GM12892 (cell line): ENCODE results near the gene TCHH. TPM values are rescaled to one million over a fixed set of nuclear protein-coding genes. Genes with fewer than 3 reads are reported as not detected.
"Not testable (repeated sequence)": the region's sequence is repeated elsewhere in the genome, so short reads cannot be mapped to it uniquely, and the experiment has no call there.

ENCODE experiments used
- DNase-seq: peaks from one replicate; pipeline ENCODE4 v3.0.0; 2011; ENCODE audit not compliant: insufficient read length
- FAIRE-seq: peaks from 2 replicates; lab custom pipeline; 2011; peaks lifted over from hg19 to GRCh38; lab: Jason Lieb, UNC
- POLR2A ChIP-seq: IDR thresholded peaks from 2 replicates; pipeline ENCODE4 v1.6.1; 2011; ENCODE audit warnings: low read depth, low read length, control low read depth
- POLR2AphosphoS5 ChIP-seq: IDR thresholded peaks from 2 replicates; pipeline ENCODE4 v1.6.1; 2011; ENCODE audit warnings: low read depth, low read length, control low read depth
- TAF1 ChIP-seq: IDR thresholded peaks from 2 replicates; pipeline ENCODE4 v1.6.1; 2011; ENCODE audit warnings: low read depth, mild to moderate bottlenecking, control low read depth, low read length, borderline replicate concordance
- polyA plus RNA-seq: library from polyadenylated mRNA; unstranded; fragments of >200 nt; gene quantifications from one replicate; pipeline ENCODE4 v1.2.1, GENCODE V29; 2012; ENCODE audit warnings: missing spikeins, inconsistent platforms; ENCODE audit not compliant: missing spikeins

The TCHH gene, protein sequence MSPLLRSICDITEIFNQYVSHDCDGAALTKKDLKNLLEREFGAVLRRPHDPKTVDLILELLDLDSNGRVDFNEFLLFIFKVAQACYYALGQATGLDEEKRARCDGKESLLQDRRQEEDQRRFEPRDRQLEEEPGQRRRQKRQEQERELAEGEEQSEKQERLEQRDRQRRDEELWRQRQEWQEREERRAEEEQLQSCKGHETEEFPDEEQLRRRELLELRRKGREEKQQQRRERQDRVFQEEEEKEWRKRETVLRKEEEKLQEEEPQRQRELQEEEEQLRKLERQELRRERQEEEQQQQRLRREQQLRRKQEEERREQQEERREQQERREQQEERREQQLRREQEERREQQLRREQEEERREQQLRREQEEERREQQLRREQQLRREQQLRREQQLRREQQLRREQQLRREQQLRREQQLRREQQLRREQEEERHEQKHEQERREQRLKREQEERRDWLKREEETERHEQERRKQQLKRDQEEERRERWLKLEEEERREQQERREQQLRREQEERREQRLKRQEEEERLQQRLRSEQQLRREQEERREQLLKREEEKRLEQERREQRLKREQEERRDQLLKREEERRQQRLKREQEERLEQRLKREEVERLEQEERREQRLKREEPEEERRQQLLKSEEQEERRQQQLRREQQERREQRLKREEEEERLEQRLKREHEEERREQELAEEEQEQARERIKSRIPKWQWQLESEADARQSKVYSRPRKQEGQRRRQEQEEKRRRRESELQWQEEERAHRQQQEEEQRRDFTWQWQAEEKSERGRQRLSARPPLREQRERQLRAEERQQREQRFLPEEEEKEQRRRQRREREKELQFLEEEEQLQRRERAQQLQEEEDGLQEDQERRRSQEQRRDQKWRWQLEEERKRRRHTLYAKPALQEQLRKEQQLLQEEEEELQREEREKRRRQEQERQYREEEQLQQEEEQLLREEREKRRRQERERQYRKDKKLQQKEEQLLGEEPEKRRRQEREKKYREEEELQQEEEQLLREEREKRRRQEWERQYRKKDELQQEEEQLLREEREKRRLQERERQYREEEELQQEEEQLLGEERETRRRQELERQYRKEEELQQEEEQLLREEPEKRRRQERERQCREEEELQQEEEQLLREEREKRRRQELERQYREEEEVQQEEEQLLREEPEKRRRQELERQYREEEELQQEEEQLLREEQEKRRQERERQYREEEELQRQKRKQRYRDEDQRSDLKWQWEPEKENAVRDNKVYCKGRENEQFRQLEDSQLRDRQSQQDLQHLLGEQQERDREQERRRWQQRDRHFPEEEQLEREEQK (N-terminal part only)
- 0.06 TPM for polyA plus RNA-seq

DNA sequence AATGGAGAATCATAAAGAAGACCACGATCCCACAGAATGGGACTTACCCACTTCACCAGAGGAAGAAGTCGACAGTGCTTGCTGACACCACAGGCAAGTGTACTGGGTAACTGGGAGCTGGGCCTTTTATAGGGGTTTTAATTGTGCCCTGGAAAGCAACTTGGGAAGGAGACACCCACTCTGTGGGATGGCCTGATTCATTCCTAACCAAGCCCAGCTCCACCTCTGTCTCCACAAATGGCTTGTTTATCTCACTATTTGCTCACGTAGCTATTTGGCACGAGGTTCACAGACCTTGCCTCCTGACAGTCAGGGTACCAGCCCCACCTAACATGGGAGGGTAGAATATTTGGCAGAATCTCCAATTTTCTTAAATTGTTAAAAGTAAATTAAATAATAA is at the start of gene TCHH:
Gene TCHH (minus strand): TSS at position 101 of the 400 bp plus-strand sequence. CDS start 1,364 bp downstream, outside the sequence.
- DNase-seq, result no peak
- FAIRE-seq, result no peak
- TF ChIP-seq TAF1, result no peak
- TF ChIP-seq POLR2A, result no peak
- TF ChIP-seq POLR2AphosphoS5, result no peak

DNA sequence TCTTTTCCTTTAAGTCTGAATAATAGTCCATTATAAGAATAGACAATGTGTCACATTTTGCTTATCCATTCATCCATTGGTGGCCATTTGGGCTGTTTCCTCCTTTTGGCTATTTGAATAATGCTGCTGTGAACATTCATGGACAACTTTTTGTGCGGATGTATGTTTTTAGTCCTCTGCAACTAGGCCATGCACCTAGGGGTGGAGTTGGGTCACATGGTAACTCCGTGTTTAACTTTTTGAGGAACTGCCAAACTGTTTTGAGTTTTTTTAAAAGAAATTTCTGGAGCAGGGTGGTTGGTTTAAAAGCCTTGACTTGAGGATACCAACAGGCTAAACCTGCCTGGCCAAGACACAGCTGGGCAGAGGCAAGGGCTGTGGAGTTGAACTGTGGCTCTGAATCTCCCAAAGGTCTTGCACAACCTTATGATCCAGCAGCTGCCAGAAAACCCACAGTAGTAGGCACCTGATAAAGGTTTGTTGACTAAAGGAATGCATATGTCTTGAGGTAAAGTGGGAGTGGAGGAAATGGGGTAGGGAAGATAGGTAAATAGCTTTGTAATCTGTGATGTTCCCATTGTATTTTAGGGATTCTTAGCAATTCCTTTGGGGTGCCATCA is 49.4 kb upstream of the TCHH start:
- TF ChIP-seq POLR2AphosphoS5 (no peak), TAF1 (no peak), POLR2A (no peak)
- DNase-seq (no peak), FAIRE-seq (no peak)

DNA sequence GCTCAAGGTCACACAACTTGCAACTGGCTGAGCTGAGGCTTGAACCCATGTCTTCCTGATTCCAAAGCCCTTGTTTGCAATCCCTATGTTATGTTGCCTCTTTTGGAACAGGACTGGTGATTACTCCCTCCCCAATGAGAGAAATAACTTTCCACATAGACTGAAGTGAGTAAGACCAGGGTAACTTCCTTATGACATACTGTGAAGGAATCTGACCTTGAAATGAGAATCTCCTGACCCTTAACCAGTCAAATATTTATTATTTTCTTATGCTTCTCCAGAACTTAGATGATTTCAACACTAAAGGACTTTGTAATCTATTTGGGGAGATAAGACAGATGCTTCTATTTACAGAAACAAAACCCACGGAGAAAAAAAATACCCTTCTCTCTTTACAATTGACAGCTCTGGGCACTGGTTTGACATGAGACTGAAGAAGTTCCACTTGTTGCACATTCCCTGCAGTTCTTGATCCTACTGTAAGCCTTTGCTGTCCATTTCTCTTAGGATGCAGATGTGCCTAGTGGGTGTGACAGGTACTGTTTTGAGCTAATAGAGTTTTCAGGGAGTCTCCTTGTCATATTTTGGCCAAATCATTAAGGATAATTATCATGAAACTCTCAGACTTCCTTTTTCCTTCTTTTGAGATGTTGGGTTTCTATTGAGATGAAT is 47.7 kb upstream of the TCHH start:
- TF ChIP-seq POLR2A (no peak), TAF1 (no peak), POLR2AphosphoS5 (no peak)
- FAIRE-seq (no peak), DNase-seq (no peak)

DNA sequence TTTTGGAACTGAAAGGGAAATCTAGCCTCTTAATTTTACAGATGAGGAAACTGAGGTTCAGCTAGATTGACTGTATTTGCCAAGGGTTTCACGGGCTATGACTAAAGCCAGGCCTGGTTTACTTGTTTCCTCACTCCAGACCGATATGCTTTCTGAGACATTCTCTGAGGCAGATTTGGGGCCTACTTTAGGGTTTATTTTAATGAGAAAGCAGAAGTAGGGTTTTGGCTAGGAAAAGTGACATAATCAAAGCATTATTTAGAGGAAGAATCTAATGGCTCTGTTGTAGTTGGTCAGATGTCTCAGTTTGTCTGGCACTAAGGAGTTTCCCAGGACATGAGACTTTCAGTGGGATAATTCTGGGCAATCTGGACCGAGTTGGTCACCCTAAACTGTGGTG is 45.3 kb upstream of the TCHH start:
- no peak for DNase-seq
- FAIRE-seq, result no peak
- TF ChIP-seq TAF1 (no peak), POLR2AphosphoS5 (no peak), POLR2A (no peak)

DNA sequence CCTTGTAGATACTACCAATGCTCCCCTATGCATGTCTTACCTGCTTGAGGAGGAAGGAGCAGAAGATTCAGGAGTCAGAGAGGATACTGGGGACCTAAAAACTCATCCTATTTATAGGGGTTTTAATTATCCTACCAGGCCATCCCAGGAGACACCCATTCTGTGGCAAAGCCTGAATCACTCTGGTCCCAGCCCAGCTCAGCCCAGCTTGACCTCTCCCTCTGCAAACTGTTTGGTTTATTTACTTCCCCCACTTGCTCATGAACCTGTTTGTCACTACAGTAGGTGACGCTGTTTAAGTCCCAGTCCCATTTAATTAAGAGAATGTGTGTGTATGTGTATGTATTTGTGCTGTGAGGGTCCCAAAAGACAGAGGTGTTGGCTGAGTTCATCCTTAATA is 43.9 kb upstream of the TCHH start, which contains the start of gene RPTN:
Gene RPTN (minus strand): TSS at position 85 of the 400 bp plus-strand sequence. CDS start 1,339 bp downstream, outside the sequence.
- no peak for TF ChIP-seq POLR2A
- TF ChIP-seq POLR2AphosphoS5, result no peak
- TF ChIP-seq TAF1, result no peak
- no peak for FAIRE-seq

DNA sequence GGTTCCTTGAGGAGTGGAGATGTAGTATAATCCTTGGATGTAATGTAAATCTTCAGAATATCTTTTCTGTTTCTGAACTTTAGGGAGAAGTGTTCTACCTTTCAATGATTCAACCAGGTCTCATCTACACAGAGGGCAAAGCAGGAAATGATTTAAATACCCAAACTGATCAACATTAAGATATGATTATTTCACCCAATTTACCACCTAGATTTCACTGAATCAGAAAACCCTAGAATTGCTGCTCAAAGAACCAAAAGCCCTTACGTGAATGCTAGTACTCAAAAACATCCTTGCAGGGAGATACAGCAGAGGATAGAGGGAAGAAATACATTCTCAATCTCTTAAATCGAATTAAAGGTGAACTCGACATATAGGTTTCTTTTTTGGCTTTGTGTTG is 38.8 kb upstream of the TCHH start:
- TF ChIP-seq POLR2A, result no peak
- no peak for TF ChIP-seq POLR2AphosphoS5
- no peak for TF ChIP-seq TAF1
- FAIRE-seq, result no peak
- no peak for DNase-seq

More for the DNA sequence above, 43.9 kb upstream of the TCHH start, which contains the start of gene RPTN:
- no peak for DNase-seq

DNA sequence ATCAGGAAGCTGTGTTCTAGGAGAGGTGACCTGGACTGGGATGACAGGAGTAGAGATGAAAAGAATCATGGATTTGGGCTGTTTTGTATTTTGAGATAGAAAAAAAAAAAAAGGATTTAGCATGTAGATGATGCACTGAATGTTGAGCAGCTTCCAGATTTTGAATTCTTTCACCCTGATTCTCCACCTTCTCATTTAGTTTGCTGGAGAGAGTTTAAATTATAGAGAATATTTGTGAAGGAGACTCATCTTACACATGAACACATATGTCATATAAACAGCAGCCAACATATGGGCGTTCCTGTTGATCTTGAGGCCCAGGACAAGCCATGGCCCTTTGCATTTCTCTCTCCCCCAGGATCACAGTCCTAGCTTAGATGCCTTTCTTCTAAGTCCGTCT is 36.4 kb upstream of the TCHH start:
- FAIRE-seq (no peak), DNase-seq (no peak)
- TF ChIP-seq POLR2AphosphoS5, result no peak
- TF ChIP-seq POLR2A, result no peak
- no peak for TF ChIP-seq TAF1

DNA sequence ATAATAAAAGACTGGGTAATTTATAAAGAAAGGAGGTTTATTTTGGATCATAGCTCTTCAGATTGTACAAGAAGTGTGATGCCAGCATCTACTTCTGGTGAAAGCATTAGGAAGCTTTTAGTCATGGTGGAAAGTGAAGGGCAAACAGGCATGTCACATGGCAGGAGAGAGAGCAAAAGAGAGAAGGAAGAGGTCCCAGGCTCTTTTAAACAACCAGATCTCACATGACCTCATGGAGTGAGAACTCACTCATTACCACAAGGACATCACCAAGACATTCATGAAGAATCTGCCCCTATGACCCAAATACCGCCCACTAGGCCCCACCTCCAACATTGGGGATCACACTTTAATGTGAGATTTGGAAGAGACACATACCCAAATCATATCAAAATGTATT is 33.7 kb upstream of the TCHH start:
- DNase-seq (no peak), FAIRE-seq (no peak)
- no peak for TF ChIP-seq TAF1
- TF ChIP-seq POLR2AphosphoS5, result no peak
- TF ChIP-seq POLR2A, result no peak

DNA sequence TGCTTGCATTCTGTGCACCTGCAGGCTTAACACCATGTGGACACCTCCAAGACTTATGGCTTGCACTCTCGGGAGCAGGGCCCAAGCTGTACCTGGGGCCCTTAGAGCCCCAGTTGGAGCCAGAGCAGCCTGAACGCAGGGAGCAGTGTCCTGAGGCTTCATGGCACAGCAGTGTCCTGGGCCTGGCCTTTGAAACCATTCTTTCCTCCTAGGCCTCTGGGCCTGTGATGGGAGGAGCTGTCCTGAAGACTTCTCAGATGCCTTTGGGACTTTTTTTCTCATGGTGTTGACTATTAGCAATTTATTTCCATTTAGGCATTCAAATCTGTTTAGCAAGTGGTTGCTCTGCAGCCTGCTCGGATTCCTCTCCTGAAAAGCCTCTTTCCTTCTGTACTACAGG is 32.8 kb upstream of the TCHH start:
- DNase-seq (no peak), FAIRE-seq (no peak)
- TF ChIP-seq TAF1 (no peak), POLR2AphosphoS5 (no peak), POLR2A (no peak)

DNA sequence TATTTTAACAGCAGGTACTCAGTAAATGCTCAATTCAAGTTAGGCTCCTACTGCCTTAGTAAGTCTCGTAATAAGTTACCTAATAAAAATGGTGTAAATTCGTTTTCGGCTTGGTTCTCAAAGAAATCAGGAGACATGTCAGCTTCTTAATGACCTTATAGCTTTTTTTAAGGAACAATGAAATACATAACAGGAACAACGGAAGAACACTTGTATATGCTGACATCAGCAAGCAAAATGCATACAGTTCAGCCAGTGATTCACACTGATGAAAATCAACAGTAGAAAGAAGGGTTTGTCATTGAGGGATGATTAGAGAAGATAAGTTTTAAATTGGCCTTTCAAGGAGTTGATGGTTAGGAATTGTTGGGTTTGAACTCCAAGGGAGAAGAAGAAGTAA is 30.5 kb upstream of the TCHH start:
- no peak for DNase-seq
- no peak for TF ChIP-seq POLR2A
- no peak for TF ChIP-seq POLR2AphosphoS5
- TF ChIP-seq TAF1, result no peak
- FAIRE-seq, result no peak

DNA sequence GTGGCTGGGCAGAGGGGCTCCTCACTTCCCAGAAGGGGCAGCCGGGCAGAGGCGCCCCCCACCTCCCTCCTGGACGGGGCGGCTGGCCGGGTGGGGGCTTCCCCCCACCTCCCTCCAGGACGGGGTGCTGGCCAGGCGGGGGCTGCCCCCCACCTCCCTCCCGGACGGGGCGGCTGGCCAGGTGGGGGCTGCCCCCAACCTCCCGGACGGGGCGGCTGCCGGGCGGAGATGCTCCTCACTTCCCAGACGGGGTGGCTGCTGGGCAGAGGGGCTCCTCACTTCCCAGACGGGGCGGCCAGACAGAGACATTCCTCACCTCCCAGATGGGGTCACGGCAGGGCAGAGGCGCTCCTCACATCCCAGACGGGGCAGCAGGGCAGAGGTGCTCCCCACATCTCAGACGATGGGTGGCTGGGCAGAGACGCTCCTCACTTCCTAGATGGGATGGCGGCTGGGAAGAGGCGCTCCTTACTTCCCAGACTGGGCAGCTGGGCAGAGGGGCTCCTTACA is 29.5 kb upstream of the TCHH start:
- DNase-seq, FAIRE-seq: not testable (repeated sequence)
